ENCODE measurements around the gene BPHL.
"Not testable (repeated sequence)": the region's sequence is repeated elsewhere in the genome, so short reads cannot be mapped to it uniquely, and the experiment has no call there.

DNA sequence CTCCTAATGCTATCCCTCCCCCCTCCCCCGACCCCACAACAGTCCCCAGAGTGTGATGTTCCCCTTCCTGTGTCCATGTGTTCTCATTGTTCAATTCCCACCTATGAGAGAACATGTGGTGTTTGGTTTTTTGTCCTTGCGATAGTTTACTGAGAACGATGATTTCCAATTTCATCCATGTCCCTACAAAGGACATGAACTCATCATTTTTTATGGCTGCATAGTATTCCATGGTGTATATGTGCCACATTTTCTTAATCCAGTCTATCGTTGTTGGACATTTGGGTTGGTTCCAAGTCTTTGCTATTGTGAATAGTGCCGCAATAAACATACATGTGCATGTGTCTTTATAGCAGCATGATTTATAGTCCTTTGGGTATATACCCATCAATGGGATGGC is 79.2 kb downstream of the BPHL start:
- TF ChIP-seq, protein P1, sequence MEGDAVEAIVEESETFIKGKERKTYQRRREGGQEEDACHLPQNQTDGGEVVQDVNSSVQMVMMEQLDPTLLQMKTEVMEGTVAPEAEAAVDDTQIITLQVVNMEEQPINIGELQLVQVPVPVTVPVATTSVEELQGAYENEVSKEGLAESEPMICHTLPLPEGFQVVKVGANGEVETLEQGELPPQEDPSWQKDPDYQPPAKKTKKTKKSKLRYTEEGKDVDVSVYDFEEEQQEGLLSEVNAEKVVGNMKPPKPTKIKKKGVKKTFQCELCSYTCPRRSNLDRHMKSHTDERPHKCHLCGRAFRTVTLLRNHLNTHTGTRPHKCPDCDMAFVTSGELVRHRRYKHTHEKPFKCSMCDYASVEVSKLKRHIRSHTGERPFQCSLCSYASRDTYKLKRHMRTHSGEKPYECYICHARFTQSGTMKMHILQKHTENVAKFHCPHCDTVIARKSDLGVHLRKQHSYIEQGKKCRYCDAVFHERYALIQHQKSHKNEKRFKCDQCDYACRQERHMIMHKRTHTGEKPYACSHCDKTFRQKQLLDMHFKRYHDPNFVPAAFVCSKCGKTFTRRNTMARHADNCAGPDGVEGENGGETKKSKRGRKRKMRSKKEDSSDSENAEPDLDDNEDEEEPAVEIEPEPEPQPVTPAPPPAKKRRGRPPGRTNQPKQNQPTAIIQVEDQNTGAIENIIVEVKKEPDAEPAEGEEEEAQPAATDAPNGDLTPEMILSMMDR (IDR thresholded peaks at IDR 0.05): not testable (repeated sequence)
- TF ChIP-seq POLR2AphosphoS5 (IDR thresholded peaks at IDR 0.05; ENCODE audit: insufficient read depth in 1 of 2, low read depth in 1 of 2); POLR2A (IDR thresholded peaks at IDR 0.05): not testable (repeated sequence)

Data from vagina (tissue), 2 donors.